Endodermal cell (in vitro differentiated cells): ENCODE data around the gene OXCT1. TPM values are rescaled to one million over a fixed set of nuclear protein-coding genes. Genes with fewer than 3 reads are reported as not detected.

Experiments used
- DNase-seq: peaks from one replicate; pipeline ENCODE4 v3.0.0-alpha.2; 2017
- H3K27ac ChIP-seq: 2 replicates; pipeline ENCODE4 v1.5.1; 2013; ENCODE audit warnings: mild to moderate bottlenecking, low read depth, low read length, moderate library complexity
- H3K27me3 ChIP-seq: 2 replicates; pipeline ENCODE4 v1.6.1; 2013; ENCODE audit warnings: mild to moderate bottlenecking, low read length, moderate library complexity; ENCODE audit not compliant: insufficient read depth, control insufficient read depth, poor library complexity, severe bottlenecking
- H3K36me3 ChIP-seq: 2 replicates; pipeline ENCODE4 v1.7.0; 2013; ENCODE audit warnings: mild to moderate bottlenecking, low read length, moderate library complexity; ENCODE audit not compliant: control insufficient read depth, insufficient read depth
- H3K4me1 ChIP-seq: one replicate; pipeline ENCODE4 v1.7.0; 2013; ENCODE audit warnings: low read length; ENCODE audit not compliant: control insufficient read depth, insufficient read depth
- H3K4me3 ChIP-seq: 2 replicates; pipeline ENCODE4 v1.5.1; 2013; ENCODE audit warnings: mild to moderate bottlenecking, low read length, moderate library complexity
- H3K9ac ChIP-seq: 2 replicates; pipeline ENCODE4 v1.6.1; 2013; ENCODE audit warnings: mild to moderate bottlenecking, low read length, moderate library complexity; ENCODE audit not compliant: poor library complexity, severe bottlenecking; ENCODE audit errors: extremely low read depth
- H3K9me3 ChIP-seq: 2 replicates; pipeline ENCODE4 v1.6.1; 2013; ENCODE audit warnings: mild to moderate bottlenecking, low read length, moderate library complexity; ENCODE audit not compliant: control insufficient read depth
- H3K27ac Mint-ChIP-seq: 2 replicates; pipeline ENCODE4 v1.8.0; 2020; ENCODE audit warnings: mixed read lengths
- H3K27me3 Mint-ChIP-seq: 2 replicates; pipeline ENCODE4 v1.8.0; 2021; ENCODE audit warnings: mild to moderate bottlenecking, mixed read lengths; ENCODE audit not compliant: insufficient read depth
- H3K36me3 Mint-ChIP-seq: 2 replicates; pipeline ENCODE4 v1.8.0; 2020; ENCODE audit warnings: low read depth, mixed read lengths
- H3K4me1 Mint-ChIP-seq: 2 replicates; pipeline ENCODE4 v1.8.0; 2020; ENCODE audit warnings: mixed read lengths
- H3K4me3 Mint-ChIP-seq: 2 replicates; pipeline ENCODE4 v1.8.0; 2020; ENCODE audit warnings: mild to moderate bottlenecking, moderate library complexity, mixed read lengths
- H3K9me3 Mint-ChIP-seq: 2 replicates; pipeline ENCODE4 v1.8.0; 2020; ENCODE audit warnings: mild to moderate bottlenecking, mixed read lengths
- WGBS, 2 experiments: methylation state at CpG; one replicate each; pipeline versions ENCODE4 v1.1.5 to v1.1.7; 2013; ENCODE audit warnings: missing lambda C conversion rate in 2 of 2, mixed read lengths in 1 of 2; ENCODE audit not compliant: insufficient coverage in 1 of 2, insufficient read length in 1 of 2; 5-methylcytosine and 5-hydroxymethylcytosine counted together
- total RNA-seq, 2 donors: library from RNA; stranded (reverse); fragmentation: NEBNext Ultra II Directional in 1 of 2; extraction: Animal tissue kit (Norgen Biotek cat#: 25700) in 1 of 2; gene quantifications; 2 replicates in 1 of 2; 3 replicates in 1 of 2; pipeline ENCODE4 v1.2.1, GENCODE V29; 2021
- TF ChIP-seq, protein P1 (sequence below): fragments of 200-600 bp; sonication (generic); conservative IDR thresholded peaks from 2 replicates; pipeline ENCODE4 v1.5.0; 2021; ENCODE audit warnings: antibody characterized with exemption, mild to moderate bottlenecking

The OXCT1 gene
- total RNA-seq, 2 donors from 2014 or later, result 24.5 to 25.1 TPM

DNA sequence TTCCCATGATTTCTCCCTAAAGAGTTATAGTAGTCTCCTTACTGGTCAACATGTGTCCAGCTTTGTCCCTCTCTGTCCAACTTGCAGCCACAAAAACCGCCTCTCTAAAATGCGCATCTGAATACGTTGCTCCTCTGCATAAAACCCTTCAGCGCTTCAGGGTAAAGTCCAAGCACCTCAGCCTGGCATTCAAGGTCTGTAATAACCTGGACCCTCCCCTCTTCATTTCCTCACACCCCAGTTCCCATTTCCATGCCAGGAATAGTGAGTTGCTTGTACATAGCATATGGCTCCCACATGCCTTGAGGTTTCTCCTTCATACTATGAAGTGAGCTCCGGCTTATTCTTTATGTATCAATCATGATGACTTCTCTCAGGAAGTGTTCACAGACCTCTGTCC is 101.5 kb downstream of the OXCT1 start:
- TF ChIP-seq, protein P1, sequence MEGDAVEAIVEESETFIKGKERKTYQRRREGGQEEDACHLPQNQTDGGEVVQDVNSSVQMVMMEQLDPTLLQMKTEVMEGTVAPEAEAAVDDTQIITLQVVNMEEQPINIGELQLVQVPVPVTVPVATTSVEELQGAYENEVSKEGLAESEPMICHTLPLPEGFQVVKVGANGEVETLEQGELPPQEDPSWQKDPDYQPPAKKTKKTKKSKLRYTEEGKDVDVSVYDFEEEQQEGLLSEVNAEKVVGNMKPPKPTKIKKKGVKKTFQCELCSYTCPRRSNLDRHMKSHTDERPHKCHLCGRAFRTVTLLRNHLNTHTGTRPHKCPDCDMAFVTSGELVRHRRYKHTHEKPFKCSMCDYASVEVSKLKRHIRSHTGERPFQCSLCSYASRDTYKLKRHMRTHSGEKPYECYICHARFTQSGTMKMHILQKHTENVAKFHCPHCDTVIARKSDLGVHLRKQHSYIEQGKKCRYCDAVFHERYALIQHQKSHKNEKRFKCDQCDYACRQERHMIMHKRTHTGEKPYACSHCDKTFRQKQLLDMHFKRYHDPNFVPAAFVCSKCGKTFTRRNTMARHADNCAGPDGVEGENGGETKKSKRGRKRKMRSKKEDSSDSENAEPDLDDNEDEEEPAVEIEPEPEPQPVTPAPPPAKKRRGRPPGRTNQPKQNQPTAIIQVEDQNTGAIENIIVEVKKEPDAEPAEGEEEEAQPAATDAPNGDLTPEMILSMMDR, result no peak
- Histone ChIP-seq H3K36me3 (no peaks in the 10 kb centered on the region), H3K4me3 (no peak overlapping the region), H3K27ac (no peak overlapping the region), H3K9me3 (no peaks in the 10 kb centered on the region), H3K9ac (no peak overlapping the region), H3K4me1 (no peaks in the 10 kb centered on the region), H3K27me3 (peaks cover 10% of the 10 kb centered on the region)
- Mint-ChIP-seq H3K36me3 (no peaks in the 10 kb centered on the region), H3K27ac (no peak overlapping the region), H3K9me3 (no peaks in the 10 kb centered on the region), H3K4me3 (no peak overlapping the region), H3K27me3 (peaks cover 10% of the 10 kb centered on the region), H3K4me1 (peaks cover 17% of the 10 kb centered on the region)
- 93 to 98% methylated on average over 5 of the region's 5 CpGs for WGBS, 2 experiments
- no peak for DNase-seq

DNA sequence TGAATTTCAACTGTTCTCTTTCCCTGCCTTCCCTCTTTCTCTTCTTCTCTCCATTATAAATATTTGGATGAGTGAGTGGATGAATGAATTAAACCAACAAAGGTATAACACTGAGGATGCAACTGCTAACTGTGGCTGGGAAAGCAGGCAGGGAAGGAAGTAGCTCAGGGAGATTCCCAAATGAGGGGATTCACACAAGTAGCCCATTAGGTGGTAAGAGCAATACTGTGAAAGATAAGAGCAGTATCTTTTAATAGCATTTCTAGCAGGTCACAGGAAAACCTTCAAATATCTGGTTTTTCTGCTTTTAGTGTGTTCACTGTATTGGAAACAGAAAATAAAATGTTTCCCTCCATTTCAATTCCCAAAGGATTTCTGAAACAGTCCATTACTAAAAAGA is 105.6 kb downstream of the OXCT1 start:
- H3K27ac ChIP-seq, result no peak overlapping the region
- H3K4me3 Mint-ChIP-seq, result no peak overlapping the region

DNA sequence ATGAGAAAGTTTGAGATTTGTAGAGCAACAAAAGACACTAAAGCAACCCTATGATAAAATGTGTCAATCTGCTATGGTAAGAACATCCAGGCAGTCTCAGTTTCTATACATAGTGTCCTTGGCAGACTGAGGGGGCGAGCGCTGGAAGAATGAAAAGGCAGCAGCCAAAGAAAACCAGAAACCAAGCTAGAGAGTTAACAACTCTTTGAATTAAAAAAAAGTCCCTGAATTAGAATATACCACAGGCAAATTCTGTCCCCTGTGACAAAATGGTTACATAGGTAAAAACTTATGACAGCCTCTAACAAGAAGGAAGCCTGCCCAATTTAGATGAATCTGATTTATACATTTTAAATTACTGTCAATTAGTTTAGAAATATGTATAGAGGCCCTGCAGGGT is 106.7 kb downstream of the OXCT1 start:
- no peaks in the 10 kb centered on the region for H3K9me3 ChIP-seq
- H3K36me3 ChIP-seq, result no peaks in the 10 kb centered on the region
- no peak overlapping the region for H3K4me3 Mint-ChIP-seq
- H3K4me1 ChIP-seq, result no peaks in the 10 kb centered on the region
- no peaks in the 10 kb centered on the region for H3K9me3 Mint-ChIP-seq
- peaks cover 2% of the 10 kb centered on the region for H3K36me3 Mint-ChIP-seq
- 96% methylated on average over 2 of the region's 2 CpGs; no CpG with 5 or more reads in 1 of the 2 experiments for WGBS, 2 experiments
- H3K27me3 Mint-ChIP-seq, result peaks cover 9% of the 10 kb centered on the region
- DNase-seq, result no peak
- no peak overlapping the region for H3K27ac Mint-ChIP-seq
- no peak overlapping the region for H3K27ac ChIP-seq
- TF ChIP-seq, protein P1, result no peak
- H3K4me3 ChIP-seq, result no peak overlapping the region
- peaks cover 25% of the 10 kb centered on the region for H3K4me1 Mint-ChIP-seq
- H3K9ac ChIP-seq, result no peak overlapping the region
- peaks cover 10% of the 10 kb centered on the region for H3K27me3 ChIP-seq

More for the DNA sequence above, 105.6 kb downstream of the OXCT1 start:
- H3K4me1 ChIP-seq, result no peaks in the 10 kb centered on the region
- H3K9ac ChIP-seq, result no peak overlapping the region
- H3K9me3 Mint-ChIP-seq, result no peaks in the 10 kb centered on the region
- peaks cover 10% of the 10 kb centered on the region for H3K27me3 Mint-ChIP-seq
- H3K27ac Mint-ChIP-seq, result no peak overlapping the region
- H3K4me1 Mint-ChIP-seq, result peaks cover 20% of the 10 kb centered on the region
- TF ChIP-seq, protein P1, result no peak
- peak overlapping the region; percentile 43 for H3K4me3 ChIP-seq
- DNase-seq, result no peak
- H3K36me3 Mint-ChIP-seq, result peaks cover 2% of the 10 kb centered on the region
- no peaks in the 10 kb centered on the region for H3K9me3 ChIP-seq
- H3K36me3 ChIP-seq, result no peaks in the 10 kb centered on the region
- peaks cover 10% of the 10 kb centered on the region for H3K27me3 ChIP-seq
